ENCODE results near the gene PARG. TPM values are rescaled to one million over a fixed set of nuclear protein-coding genes. Genes with fewer than 3 reads are reported as not detected.
"Not testable (repeated sequence)": the region's sequence is repeated elsewhere in the genome, so short reads cannot be mapped to it uniquely, and the experiment has no call there.

PARG gene
- polyA plus RNA-seq, 4 donors: 31.4 to 42.2 (median 37.1) TPM

DNA sequence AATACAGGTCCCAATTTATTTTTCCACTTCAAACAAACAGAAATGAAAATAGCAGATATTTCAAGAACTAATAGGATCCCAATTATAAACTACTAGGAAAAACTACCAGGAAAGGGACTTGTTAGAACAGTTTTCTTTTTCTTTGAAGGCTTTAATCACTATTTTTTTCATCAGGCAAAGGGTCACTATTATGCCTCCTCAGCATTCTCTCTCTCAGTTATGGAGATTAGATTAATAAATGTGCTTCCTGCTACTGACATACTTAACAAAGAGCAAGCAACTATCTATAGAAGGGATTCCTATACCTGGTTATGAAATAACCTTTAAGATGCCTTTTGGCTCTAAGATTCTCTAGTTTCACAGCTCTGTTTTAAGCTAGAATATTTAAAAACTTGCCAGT, 108.7 kb downstream of the PARG start:
- no peak for DNase-seq (ENCODE audit: low read depth in 4 of 4, low spot score in 2 of 4)

DNA sequence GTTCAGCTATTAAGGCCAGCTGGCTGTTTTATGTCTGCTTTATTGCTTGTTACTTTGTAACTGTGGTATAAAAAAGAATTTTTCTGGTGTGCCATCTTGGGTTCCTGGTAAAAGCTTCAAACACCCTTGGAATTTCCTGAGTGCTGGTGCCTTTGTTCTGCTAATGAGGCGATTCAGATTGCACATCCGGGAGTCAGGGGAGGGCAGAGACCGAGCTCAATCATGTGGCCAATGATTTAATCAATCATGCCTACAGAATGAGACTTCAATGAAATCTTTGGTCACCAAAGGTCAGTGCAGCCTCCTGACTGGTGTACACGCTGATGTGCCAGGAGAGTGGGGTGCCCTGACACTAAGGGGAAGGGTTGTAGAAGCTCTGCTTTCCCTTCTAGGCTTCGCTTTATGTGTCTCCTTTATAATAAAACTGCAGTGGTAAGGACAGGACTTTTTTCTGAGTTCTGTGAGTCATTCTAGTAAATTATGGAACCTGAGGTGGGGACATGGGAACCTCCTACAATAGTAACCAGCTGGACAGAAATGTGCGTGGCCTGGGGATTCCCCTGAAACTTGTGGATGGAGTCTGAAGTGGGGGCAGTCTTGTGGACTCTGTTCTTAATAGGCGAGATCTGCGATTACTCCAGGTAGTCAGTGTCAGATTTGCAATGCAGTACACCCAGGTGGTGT, 110.3 kb downstream of the PARG start:
- DNase-seq (ENCODE audit: low read depth in 4 of 4, low spot score in 2 of 4): peak in 2 of 4 donors; percentile 3 to 24

- DNase-seq (ENCODE audit: low read depth in 4 of 4, low spot score in 2 of 4): no peak
Observed at GRCh38 chr10:49830846-49831245, 111.0 kb downstream of the PARG start.

- no peak for DNase-seq (ENCODE audit: low read depth in 4 of 4, low spot score in 2 of 4)
Observed at GRCh38 chr10:49830016-49830415, 111.8 kb downstream of the PARG start.

GRCh38 chr10:49827297-49827696, 114.5 kb downstream of the PARG start:
- no peak for DNase-seq (ENCODE audit: low read depth in 4 of 4, low spot score in 2 of 4)

- no peak for DNase-seq (ENCODE audit: low read depth in 4 of 4, low spot score in 2 of 4)
Observed at GRCh38 chr10:49819234-49819958, 122.4 kb downstream of the PARG start.

GRCh38 chr10:49817845-49818244, 124.0 kb downstream of the PARG start:
- DNase-seq (ENCODE audit: low read depth in 4 of 4, low spot score in 2 of 4): no peak

DNA sequence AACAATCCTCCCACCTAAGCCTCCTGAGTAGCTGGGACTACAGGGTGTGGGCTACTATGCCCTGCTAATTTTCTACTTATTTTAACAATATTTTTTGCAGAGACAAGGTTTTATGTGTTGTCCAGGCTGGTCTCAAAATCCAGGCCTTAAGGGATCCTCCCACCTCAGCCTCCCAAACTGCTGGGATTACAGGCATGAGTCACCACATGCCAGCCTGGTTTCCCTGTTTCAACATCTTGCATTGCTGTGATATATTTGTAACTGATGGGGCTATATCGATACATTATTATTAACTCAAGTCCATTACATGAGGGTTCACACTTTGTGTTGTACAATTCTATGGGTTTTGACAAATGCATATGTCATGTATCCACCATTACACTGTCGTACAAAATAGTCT, 137.8 kb downstream of the PARG start:
- DNase-seq (ENCODE audit: low read depth in 4 of 4, low spot score in 2 of 4): no peak

DNA sequence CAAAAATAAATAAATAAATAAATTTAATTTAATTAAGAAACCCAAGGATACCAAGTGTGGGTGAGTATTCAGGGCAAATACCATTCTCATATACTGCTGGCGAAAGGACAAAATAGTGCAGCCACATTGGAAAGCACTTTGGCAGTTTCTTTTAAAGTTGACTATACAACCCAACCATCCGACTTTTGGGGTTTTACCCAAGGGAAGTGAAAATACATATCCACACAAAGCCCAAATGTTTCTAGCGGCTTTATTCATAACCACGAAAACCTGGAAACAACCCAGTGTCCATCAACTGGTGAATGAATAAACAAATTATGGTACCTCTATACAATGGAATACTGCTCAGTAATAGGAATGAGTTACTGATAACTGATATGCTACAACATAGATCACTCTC, 143.6 kb downstream of the PARG start:
- no peak for DNase-seq (ENCODE audit: low read depth in 4 of 4, low spot score in 2 of 4)

GRCh38 chr10:49791100-49791499, 150.7 kb downstream of the PARG start:
- DNase-seq (ENCODE audit: low read depth in 4 of 4, low spot score in 2 of 4): no peak

- no peak for DNase-seq (ENCODE audit: low read depth in 4 of 4, low spot score in 2 of 4)
Observed at GRCh38 chr10:49784681-49785080, 157.1 kb downstream of the PARG start.

GRCh38 chr10:49783645-49784044, 158.2 kb downstream of the PARG start:
- DNase-seq (ENCODE audit: low read depth in 4 of 4, low spot score in 2 of 4): no peak

DNA sequence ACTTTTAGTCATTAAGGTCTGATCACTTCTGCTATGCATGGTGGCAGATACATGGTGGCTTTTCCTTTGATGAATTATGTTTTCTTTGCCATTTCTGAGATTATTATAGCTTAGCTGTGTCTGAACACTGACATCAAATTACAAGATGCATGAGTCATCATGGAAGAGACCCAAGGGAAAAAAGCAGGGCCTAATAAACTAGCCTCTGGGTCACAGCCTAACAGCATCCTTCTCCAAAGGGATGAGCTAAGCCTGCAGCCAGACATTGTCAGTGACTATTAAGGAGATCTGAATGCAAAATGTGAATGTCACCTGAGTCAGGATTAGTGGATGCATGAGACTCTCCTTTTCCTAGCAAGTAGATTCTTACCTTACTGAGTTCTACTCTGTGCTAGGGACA, 160.6 kb downstream of the PARG start:
- no peak for DNase-seq (ENCODE audit: low read depth in 4 of 4, low spot score in 2 of 4)

DNA sequence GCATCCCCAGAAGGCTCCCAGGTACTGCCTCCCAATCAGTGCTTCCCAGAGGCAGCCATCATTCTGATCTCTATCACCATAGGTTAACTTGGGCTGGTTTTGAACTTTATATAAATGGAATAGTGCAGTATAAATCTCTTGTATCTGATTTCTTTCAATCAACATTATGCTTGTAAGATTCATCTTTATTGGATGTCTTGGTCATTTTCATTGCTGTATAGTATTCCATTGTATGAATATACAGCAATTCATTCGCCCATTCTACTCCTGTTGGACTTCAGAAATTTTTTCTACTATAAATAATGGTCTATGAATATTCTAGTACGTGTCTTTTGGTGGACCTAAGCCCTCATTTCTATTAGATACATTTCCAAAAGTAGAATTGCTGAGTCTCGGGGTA, 163.6 kb downstream of the PARG start:
- no peak for DNase-seq (ENCODE audit: low read depth in 4 of 4, low spot score in 2 of 4)

- DNase-seq (ENCODE audit: low read depth in 4 of 4, low spot score in 2 of 4): no peak
Observed at GRCh38 chr10:49776851-49777250, 165.0 kb downstream of the PARG start.

GRCh38 chr10:49775014-49775413, 166.8 kb downstream of the PARG start:
- DNase-seq (ENCODE audit: low read depth in 4 of 4, low spot score in 2 of 4): no peak

DNA sequence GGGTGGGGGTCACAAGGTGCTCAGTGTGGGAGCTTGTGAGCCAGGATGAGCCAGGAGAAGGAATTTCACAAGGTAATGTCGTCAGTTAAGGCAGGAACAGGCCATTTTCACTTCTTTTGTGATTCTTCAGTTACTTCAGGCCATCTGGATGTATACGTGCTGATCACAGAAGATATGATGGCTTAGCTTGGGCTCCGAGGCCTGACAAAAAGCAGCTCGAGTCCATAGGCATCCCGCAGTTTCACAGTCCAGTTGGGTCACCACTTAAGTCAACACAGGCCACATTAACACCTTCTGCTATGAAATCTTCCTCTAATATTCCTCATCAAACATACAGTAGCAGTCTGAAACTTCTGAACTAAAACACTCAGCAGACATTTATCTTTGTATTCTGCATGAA, 168.9 kb downstream of the PARG start:
- DNase-seq (ENCODE audit: low read depth in 4 of 4, low spot score in 2 of 4): not testable (repeated sequence)

GRCh38 chr10:49771046-49771445, 170.8 kb downstream of the PARG start:
- DNase-seq (ENCODE audit: low read depth in 4 of 4, low spot score in 2 of 4): not testable (repeated sequence)

DNA sequence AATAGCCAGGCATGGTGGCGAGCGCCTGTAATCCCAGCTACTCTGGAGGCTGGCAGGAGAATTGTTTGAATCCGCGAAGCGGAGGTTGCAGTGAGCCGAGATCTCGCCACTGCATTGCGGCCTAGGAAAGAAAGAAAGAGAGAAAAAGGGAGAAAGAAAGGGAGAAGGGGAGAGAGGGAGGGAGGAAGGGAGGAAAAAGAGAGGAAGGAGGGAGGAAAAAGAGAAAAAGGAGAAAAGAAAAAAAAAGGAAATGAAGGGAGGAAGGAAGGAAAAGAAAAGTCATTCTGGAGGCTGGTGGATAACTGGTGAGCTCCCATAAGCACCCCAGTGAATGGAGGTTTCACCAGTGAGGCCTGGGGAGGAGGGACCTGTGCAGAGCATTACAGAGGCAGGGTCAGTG, 172.1 kb downstream of the PARG start:
- DNase-seq (ENCODE audit: low read depth in 4 of 4, low spot score in 2 of 4): no peak

DNA sequence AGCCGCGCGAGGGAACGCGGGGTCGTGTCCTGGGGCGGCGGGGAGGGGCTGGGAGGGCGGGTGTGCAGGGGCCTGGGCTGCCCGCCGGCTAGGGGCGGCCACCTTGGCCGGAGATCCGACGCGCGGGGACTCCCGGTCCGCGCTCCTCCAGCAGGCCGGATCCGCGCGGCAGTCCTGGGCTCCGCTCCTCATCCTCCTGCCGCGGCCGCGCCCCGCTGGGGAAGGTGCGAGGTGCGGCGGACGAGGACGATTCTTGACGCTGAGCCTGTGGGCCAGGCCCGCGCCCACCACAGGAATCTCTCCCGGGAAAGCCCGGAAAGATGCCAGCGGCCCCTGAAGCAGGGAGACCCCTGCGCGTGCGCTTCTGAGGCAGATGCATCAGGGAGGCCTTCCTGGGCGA, 173.1 kb downstream of the PARG start:
- no peak for DNase-seq (ENCODE audit: low read depth in 4 of 4, low spot score in 2 of 4)

DNA sequence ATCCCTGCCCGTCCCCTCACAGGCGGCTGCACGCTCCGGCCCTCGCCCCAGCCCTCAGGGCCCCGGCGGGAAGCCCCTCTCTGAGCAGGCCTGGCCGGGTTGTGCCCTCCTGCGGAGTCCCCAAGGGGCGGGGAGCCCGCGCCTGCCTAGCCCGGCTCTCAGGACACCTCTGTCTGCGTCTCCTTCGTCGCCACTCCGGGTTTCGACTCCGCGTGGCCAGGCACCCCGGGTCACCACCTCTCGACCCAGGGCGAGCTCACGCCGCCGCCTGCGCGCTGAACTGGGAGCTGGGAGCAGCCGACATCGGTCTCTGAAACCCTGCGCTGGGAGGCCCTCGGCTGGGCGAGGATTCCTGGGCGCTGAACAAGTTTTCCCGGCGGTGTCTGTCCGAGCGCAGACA, 173.5 kb downstream of the PARG start:
- no peak for DNase-seq (ENCODE audit: low read depth in 4 of 4, low spot score in 2 of 4)
